Progenitor cell of endocrine pancreas (in vitro differentiated cells): ENCODE results near the gene CDKN2B-AS1. TPM values are rescaled to one million over a fixed set of nuclear protein-coding genes. Genes with fewer than 3 reads are reported as not detected.
A peak's percentile ranks its signal among the peaks of the same experiment; 100 is the strongest.

ENCODE experiments used
- DNase-seq: peaks from one replicate; pipeline ENCODE4 v3.0.0; 2021; ENCODE audit warnings: low spot score; ENCODE audit not compliant: unreplicated experiment
- H3K27ac Mint-ChIP-seq: 2 replicates; pipeline ENCODE4 v1.8.0; 2021; ENCODE audit warnings: mild to moderate bottlenecking, moderate library complexity, mixed read lengths
- H3K27me3 Mint-ChIP-seq: 2 replicates; pipeline ENCODE4 v1.8.0; 2021; ENCODE audit warnings: mixed read lengths
- H3K36me3 Mint-ChIP-seq: 2 replicates; pipeline ENCODE4 v1.8.0; 2022; ENCODE audit warnings: mixed read lengths; ENCODE audit not compliant: insufficient read depth
- H3K4me1 Mint-ChIP-seq: 2 replicates; pipeline ENCODE4 v1.8.0; 2021; ENCODE audit warnings: low read depth, mixed read lengths
- H3K4me3 Mint-ChIP-seq: 2 replicates; pipeline ENCODE4 v1.8.0; 2021; ENCODE audit warnings: low read depth, mild to moderate bottlenecking, moderate library complexity, mixed read lengths
- H3K9me3 Mint-ChIP-seq: 2 replicates; pipeline ENCODE4 v1.8.0; 2021; ENCODE audit warnings: low read depth, mixed read lengths
- total RNA-seq: library from RNA; stranded (reverse); gene quantifications from 2 replicates; pipeline ENCODE4 v1.2.1, GENCODE V29; 2021
- TF ChIP-seq, protein P1 (sequence below): fragments of 200-600 bp; sonication (generic); IDR thresholded peaks from one replicate; pipeline ENCODE4 v1.5.0; 2021; ENCODE audit warnings: antibody characterized with exemption, mild to moderate bottlenecking; ENCODE audit not compliant: unreplicated experiment

The CDKN2B-AS1 gene
- total RNA-seq, 1 donor from 2014 or later: not detected

DNA sequence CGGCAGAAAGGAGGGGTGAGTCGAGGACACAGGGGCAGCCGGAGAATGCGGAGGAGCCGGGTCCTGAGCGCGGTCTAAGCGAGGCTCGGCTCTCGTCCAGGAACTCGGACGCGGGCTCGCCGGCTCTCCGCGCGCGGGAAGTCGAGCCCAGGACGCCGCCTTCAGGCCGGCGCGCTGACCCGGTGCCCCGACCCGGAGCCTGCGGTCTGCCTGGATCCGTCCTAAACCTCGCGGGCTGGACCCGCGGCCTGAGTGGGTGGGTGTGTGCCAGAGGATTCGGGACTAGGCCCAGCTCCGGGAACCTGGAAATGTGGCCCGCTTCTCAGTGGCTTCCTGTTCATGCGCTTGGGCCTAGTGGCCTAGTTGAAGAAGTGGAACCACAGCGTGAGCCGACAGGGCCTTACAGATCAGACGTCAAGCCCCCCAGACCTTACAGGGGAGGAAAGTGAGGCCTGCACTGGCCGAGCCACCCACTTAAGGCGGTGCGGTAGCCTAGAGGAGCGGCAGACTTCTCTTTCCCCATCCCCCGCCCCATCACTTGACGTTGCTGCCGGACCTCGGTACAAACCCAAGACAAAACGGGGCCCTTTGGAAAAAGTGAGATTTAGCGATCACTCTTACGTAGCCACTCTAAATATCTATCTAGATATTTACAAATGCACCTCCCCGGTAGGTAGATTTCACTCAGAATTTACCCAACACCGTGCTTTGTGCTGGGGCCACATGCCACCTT lies 1.2 kb downstream of the CDKN2B-AS1 start:
- Mint-ChIP-seq H3K4me1 (peaks cover 3% of the 10 kb centered on the region), H3K27me3 (peaks cover 81% of the 10 kb centered on the region), H3K9me3 (no peaks in the 10 kb centered on the region), H3K4me3 (peak overlapping the region; percentile 60), H3K27ac (no peak overlapping the region), H3K36me3 (no peaks in the 10 kb centered on the region)
- DNase-seq: peak; percentile 33
- TF ChIP-seq, protein P1, sequence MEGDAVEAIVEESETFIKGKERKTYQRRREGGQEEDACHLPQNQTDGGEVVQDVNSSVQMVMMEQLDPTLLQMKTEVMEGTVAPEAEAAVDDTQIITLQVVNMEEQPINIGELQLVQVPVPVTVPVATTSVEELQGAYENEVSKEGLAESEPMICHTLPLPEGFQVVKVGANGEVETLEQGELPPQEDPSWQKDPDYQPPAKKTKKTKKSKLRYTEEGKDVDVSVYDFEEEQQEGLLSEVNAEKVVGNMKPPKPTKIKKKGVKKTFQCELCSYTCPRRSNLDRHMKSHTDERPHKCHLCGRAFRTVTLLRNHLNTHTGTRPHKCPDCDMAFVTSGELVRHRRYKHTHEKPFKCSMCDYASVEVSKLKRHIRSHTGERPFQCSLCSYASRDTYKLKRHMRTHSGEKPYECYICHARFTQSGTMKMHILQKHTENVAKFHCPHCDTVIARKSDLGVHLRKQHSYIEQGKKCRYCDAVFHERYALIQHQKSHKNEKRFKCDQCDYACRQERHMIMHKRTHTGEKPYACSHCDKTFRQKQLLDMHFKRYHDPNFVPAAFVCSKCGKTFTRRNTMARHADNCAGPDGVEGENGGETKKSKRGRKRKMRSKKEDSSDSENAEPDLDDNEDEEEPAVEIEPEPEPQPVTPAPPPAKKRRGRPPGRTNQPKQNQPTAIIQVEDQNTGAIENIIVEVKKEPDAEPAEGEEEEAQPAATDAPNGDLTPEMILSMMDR: no peak

DNA sequence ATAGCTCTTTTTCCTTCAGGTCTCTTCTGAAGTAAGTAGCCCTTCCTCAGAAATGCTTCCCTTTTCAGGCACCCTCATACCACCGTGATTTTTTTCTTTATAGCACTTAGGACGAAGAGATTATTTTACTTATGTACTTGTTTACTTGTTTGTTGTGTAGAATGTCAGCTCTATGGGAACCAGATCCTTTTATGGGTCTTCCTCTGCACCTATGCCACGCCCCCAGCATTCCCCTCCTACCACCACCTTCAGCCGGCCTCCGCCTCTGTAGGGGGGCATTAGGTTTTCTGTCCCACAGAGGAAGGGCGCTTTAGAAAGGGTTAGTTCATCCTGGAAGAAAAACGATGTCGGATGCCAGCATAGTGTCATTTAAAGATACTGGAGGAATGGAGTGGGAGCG lies 1.8 kb downstream of the CDKN2B-AS1 start:
- TF ChIP-seq, protein P1: no peak
- no peak overlapping the region for H3K27ac Mint-ChIP-seq
- H3K4me3 Mint-ChIP-seq: no peak overlapping the region
- H3K9me3 Mint-ChIP-seq: no peaks in the 10 kb centered on the region
- no peaks in the 10 kb centered on the region for H3K36me3 Mint-ChIP-seq
- H3K4me1 Mint-ChIP-seq: peaks cover 3% of the 10 kb centered on the region
- no peak for DNase-seq
- H3K27me3 Mint-ChIP-seq: peaks cover 81% of the 10 kb centered on the region

DNA sequence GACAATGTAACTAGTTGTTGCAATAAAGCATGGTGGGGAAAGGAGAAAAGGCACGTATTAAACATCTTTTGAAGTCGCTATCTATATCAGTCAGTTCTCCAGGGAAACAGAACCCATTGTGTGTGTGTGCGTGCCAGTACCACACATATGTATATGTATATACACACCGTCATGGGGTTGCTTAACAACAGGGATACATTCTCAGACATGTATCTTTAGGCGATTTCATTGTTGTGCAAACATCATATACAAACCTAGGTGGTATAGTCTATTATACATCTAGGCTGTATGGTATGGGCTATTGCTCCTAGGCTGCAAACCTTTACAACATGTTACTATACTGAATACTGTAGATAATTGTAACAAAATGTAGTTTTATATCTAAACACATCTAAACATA lies 2.3 kb downstream of the CDKN2B-AS1 start:
- Mint-ChIP-seq H3K9me3 (no peaks in the 10 kb centered on the region), H3K4me1 (peaks cover 3% of the 10 kb centered on the region), H3K4me3 (no peak overlapping the region), H3K27me3 (peaks cover 81% of the 10 kb centered on the region), H3K36me3 (no peaks in the 10 kb centered on the region), H3K27ac (no peak overlapping the region)
- no peak for DNase-seq
- TF ChIP-seq, protein P1: no peak

DNA sequence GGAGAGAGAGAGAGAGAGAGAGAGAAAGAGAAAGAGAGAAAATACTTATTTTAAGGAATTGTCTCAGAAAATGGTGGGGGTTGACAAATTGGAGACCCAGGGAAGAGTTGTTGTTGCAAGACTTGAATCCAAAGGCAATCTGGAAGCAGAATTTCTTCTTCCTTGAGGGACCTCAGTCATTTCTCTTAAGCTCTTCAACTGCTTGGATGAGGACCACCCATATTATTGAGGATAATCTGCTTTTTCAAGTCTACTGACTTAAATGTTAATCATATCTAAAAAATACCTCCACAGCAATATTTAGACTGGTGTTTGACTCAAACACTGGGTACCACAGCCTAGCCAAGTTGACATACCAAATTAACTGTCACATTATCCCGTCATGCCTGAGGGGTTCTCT lies 2.9 kb downstream of the CDKN2B-AS1 start:
- TF ChIP-seq, protein P1: no peak
- no peak overlapping the region for H3K4me3 Mint-ChIP-seq
- H3K27me3 Mint-ChIP-seq: peaks cover 87% of the 10 kb centered on the region
- no peak for DNase-seq
- no peaks in the 10 kb centered on the region for H3K9me3 Mint-ChIP-seq
- no peaks in the 10 kb centered on the region for H3K36me3 Mint-ChIP-seq
- H3K4me1 Mint-ChIP-seq: peaks cover 3% of the 10 kb centered on the region
- H3K27ac Mint-ChIP-seq: no peak overlapping the region

DNA sequence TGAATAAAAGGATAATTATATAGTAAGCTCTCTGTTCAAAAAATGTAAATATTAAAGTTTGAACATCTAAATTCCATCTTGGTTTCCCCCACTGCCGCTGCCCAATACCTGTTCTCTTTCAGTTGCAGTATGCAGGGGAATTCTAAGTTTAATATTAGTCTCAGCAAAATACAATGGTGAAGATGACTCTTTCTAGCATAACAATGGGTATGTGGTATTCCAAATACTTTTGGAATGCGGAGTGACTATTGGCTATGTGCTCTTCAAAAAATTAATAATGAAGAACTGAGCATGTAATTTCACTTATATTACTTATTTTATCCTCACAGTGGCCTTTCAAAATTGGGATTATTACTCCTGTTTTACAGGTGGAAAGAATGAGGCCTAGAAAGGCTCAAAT lies 3.4 kb downstream of the CDKN2B-AS1 start:
- H3K27me3 Mint-ChIP-seq: peaks cover 91% of the 10 kb centered on the region

More for the DNA sequence above, 3.4 kb downstream of the CDKN2B-AS1 start:
- DNase-seq: no peak
- Mint-ChIP-seq H3K36me3 (no peaks in the 10 kb centered on the region), H3K4me1 (peaks cover 3% of the 10 kb centered on the region), H3K27ac (no peak overlapping the region), H3K4me3 (no peak overlapping the region), H3K9me3 (no peaks in the 10 kb centered on the region)
- TF ChIP-seq, protein P1: no peak
